ENCODE results near the gene GLDC. TPM values are rescaled to one million over a fixed set of nuclear protein-coding genes. Genes with fewer than 3 reads are reported as not detected.

Gene GLDC
- total RNA-seq, 5 donors from 2014 or later (not counting 1 experiment from before 2014, with no cell fraction given) = 0.21 to 0.79 (median 0.70) TPM

GRCh38 chr9:6686396-6686795, 40.9 kb upstream of the GLDC start:
- Histone ChIP-seq H3K27me3 (replicated peaks in 1 of 2; ENCODE audit: control insufficient read depth in 2 of 2, extremely low read depth in 1 of 2, insufficient read depth in 2 of 2, low read length in 1 of 2) (no peaks in the 10 kb centered on the region), H3K4me1 (ENCODE audit: control insufficient read depth in 1 of 2, extremely low read depth in 1 of 2, insufficient read depth in 2 of 2, low read length in 2 of 2) (peaks cover 8 to 11% of the 10 kb centered on the region in 2 experiments)
- POLR2A ChIA-PET = no interaction called here

GRCh38 chr9:6681957-6682501, 36.5 kb upstream of the GLDC start:
- H3K27ac ChIP-seq (ENCODE audit: low read length) = peak overlapping the region; percentile 98
- 0% methylated on average over 5 of the region's 15 CpGs for WGBS (ENCODE audit: insufficient coverage)
- Mint-ChIP-seq H3K4me1 (peaks cover 19 to 24% (median 24%) of the 10 kb centered on the region in 3 donors), H3K4me3 (peak overlapping the region; percentile 91 to 93 (median 91)), H3K9me3 (no peaks in the 10 kb centered on the region), H3K27ac (peak overlapping the region; percentile 98), H3K27me3 (no peaks in the 10 kb centered on the region), H3K36me3 (no peaks in the 10 kb centered on the region)
- ChIA-PET POLR2A (interaction anchor here (0.6 to 1.9 kb wide), 11 partner anchors 8 to 675 kb away, joined by 3 to 27 read pairs (median 4); partner anchors contain the start of gene KDM4C (in 1 of the 2)), CTCF (interaction anchor here (0.7 to 2.2 kb wide), 7 partner anchors 21 to 484 kb away, joined by 3 to 10 read pairs (median 4); partner anchors contain the start of gene KDM4C (in 1 of the 2))
- H3K4me1 ChIP-seq (ENCODE audit: control insufficient read depth in 1 of 2, extremely low read depth in 1 of 2, insufficient read depth in 2 of 2, low read length in 2 of 2) = peaks cover 15 to 21% of the 10 kb centered on the region in 2 experiments
- peak overlapping the region; percentile 52 to 93 for H3K4me3 ChIP-seq (ENCODE audit: control insufficient read depth in 1 of 2, extremely low read depth in 1 of 2, low read length in 1 of 2)
- DNase-seq = no peak
- no peaks in the 10 kb centered on the region for H3K27me3 ChIP-seq (replicated peaks in 1 of 2; ENCODE audit: control insufficient read depth in 2 of 2, extremely low read depth in 1 of 2, insufficient read depth in 2 of 2, low read length in 1 of 2)
- H3K36me3 ChIP-seq (ENCODE audit: control insufficient read depth in 2 of 2, extremely low read depth in 1 of 2, insufficient read depth in 1 of 2, low read length in 1 of 2) = no peaks in the 10 kb centered on the region
- no peaks in the 10 kb centered on the region for H3K9me3 ChIP-seq
- peak in 1 of 4 experiments; percentile 1 for ATAC-seq (replicated peaks in 1 of 4)

More at GRCh38 chr9:6686396-6686795, 40.9 kb upstream of the GLDC start:
- Histone ChIP-seq H3K9me3 (no peaks in the 10 kb centered on the region), H3K4me3 (ENCODE audit: control insufficient read depth in 1 of 2, extremely low read depth in 1 of 2, low read length in 1 of 2) (no peak overlapping the region), H3K36me3 (ENCODE audit: control insufficient read depth in 2 of 2, extremely low read depth in 1 of 2, insufficient read depth in 1 of 2, low read length in 1 of 2) (no peaks in the 10 kb centered on the region), H3K27ac (ENCODE audit: low read length) (no peak overlapping the region)
- peaks cover 13 to 20% (median 13%) of the 10 kb centered on the region in 3 donors for H3K4me1 Mint-ChIP-seq
- H3K27ac Mint-ChIP-seq = peak overlapping the region in 1 of 2 donors; percentile 8
- H3K9me3 Mint-ChIP-seq = no peaks in the 10 kb centered on the region
- peaks cover 4% of the 10 kb centered on the region for H3K36me3 Mint-ChIP-seq
- 100% methylated on average over 1 of the region's 3 CpGs for WGBS (ENCODE audit: insufficient coverage)
- H3K27me3 Mint-ChIP-seq = no peaks in the 10 kb centered on the region
- CTCF ChIA-PET = interaction anchor here in 1 of 2 donors (1.0 to 1.3 kb wide), 2 partner anchors 17 to 73 kb away, joined by 3 read pairs; no protein-coding TSS in a partner anchor
- no peak overlapping the region for H3K4me3 Mint-ChIP-seq
- DNase-seq = no peak
- no peak for ATAC-seq (replicated peaks in 1 of 4)

- H3K4me3 ChIP-seq (ENCODE audit: control insufficient read depth in 1 of 2, extremely low read depth in 1 of 2, low read length in 1 of 2) = peak overlapping the region; percentile 79 to 93
- under 1% methylated on average over 61 of the region's 72 CpGs for WGBS (ENCODE audit: insufficient coverage)
These were observed 35.8 kb upstream of the GLDC start for GRCh38 chr9:6681147-6681956.

GRCh38 chr9:6680797-6681146, 35.2 kb upstream of the GLDC start:
- H3K27ac Mint-ChIP-seq = peak overlapping the region; percentile 98
- peaks cover 0 to 2% of the 10 kb centered on the region in 2 experiments for H3K27me3 ChIP-seq (replicated peaks in 1 of 2; ENCODE audit: control insufficient read depth in 2 of 2, extremely low read depth in 1 of 2, insufficient read depth in 2 of 2, low read length in 1 of 2)
- H3K36me3 Mint-ChIP-seq = no peaks in the 10 kb centered on the region
- H3K27ac ChIP-seq (ENCODE audit: low read length) = peak overlapping the region; percentile 98
- H3K9me3 Mint-ChIP-seq = no peaks in the 10 kb centered on the region
- ATAC-seq (replicated peaks in 1 of 4) (peak; percentile 38 to 51 (median 44)), DNase-seq (peak in 19 of 35 experiments; percentile 28 to 70 (median 48))
- H3K4me1 Mint-ChIP-seq = peaks cover 18 to 24% (median 19%) of the 10 kb centered on the region in 3 donors
- H3K9me3 ChIP-seq = no peaks in the 10 kb centered on the region
- H3K27me3 Mint-ChIP-seq = no peaks in the 10 kb centered on the region
- ChIA-PET POLR2A (interaction anchor here in 1 of 2 donors (0.6 kb wide), 1 partner anchor 62 kb away, joined by 12 read pairs; no protein-coding TSS in a partner anchor), CTCF (interaction anchor here in 1 of 2 donors (2.2 kb wide), 1 partner anchor 23 kb away, joined by 6 read pairs; no protein-coding TSS in a partner anchor)
- peak overlapping the region; percentile 91 to 93 (median 91) for H3K4me3 Mint-ChIP-seq
- peak overlapping the region; percentile 79 to 93 for H3K4me3 ChIP-seq (ENCODE audit: control insufficient read depth in 1 of 2, extremely low read depth in 1 of 2, low read length in 1 of 2)
- WGBS (ENCODE audit: insufficient coverage) = under 1% methylated on average over 19 of the region's 26 CpGs
- no peaks in the 10 kb centered on the region for H3K36me3 ChIP-seq (ENCODE audit: control insufficient read depth in 2 of 2, extremely low read depth in 1 of 2, insufficient read depth in 1 of 2, low read length in 1 of 2)
- peaks cover 15 to 21% of the 10 kb centered on the region in 2 experiments for H3K4me1 ChIP-seq (ENCODE audit: control insufficient read depth in 1 of 2, extremely low read depth in 1 of 2, insufficient read depth in 2 of 2, low read length in 2 of 2)

More at GRCh38 chr9:6681147-6681956, 35.8 kb upstream of the GLDC start:
- Histone ChIP-seq H3K27me3 (replicated peaks in 1 of 2; ENCODE audit: control insufficient read depth in 2 of 2, extremely low read depth in 1 of 2, insufficient read depth in 2 of 2, low read length in 1 of 2) (no peaks in the 10 kb centered on the region), H3K4me1 (ENCODE audit: control insufficient read depth in 1 of 2, extremely low read depth in 1 of 2, insufficient read depth in 2 of 2, low read length in 2 of 2) (peaks cover 15 to 21% of the 10 kb centered on the region in 2 experiments), H3K27ac (ENCODE audit: low read length) (peak overlapping the region; percentile 98), H3K9me3 (no peaks in the 10 kb centered on the region), H3K36me3 (ENCODE audit: control insufficient read depth in 2 of 2, extremely low read depth in 1 of 2, insufficient read depth in 1 of 2, low read length in 1 of 2) (no peaks in the 10 kb centered on the region)
- Mint-ChIP-seq H3K27ac (peak overlapping the region; percentile 98), H3K4me3 (peak overlapping the region; percentile 91 to 93 (median 91)), H3K27me3 (no peaks in the 10 kb centered on the region), H3K36me3 (no peaks in the 10 kb centered on the region), H3K9me3 (no peaks in the 10 kb centered on the region), H3K4me1 (peaks cover 19 to 24% (median 22%) of the 10 kb centered on the region in 3 donors)
- ChIA-PET POLR2A (interaction anchor here (0.6 to 1.9 kb wide), 12 partner anchors 8 to 675 kb away, joined by 3 to 27 read pairs (median 6); partner anchors contain the start of gene KDM4C (in 1 of the 2)), CTCF (interaction anchor here (0.6 to 2.2 kb wide), 8 partner anchors 22 to 795 kb away, joined by 3 to 10 read pairs (median 4); partner anchors contain the start of gene KDM4C (in 1 of the 2))
- ATAC-seq (replicated peaks in 1 of 4) (peak; percentile 87 to 93 (median 90)), DNase-seq (peak; percentile 79 to 94 (median 88))

- ChIA-PET POLR2A (no interaction called here), CTCF (interaction anchor here in 1 of 2 donors (0.6 kb wide), 1 partner anchor 140 kb away, joined by 4 read pairs; no protein-coding TSS in a partner anchor)
- Mint-ChIP-seq H3K9me3 (no peaks in the 10 kb centered on the region), H3K4me3 (no peak overlapping the region), H3K36me3 (no peaks in the 10 kb centered on the region), H3K27ac (no peak overlapping the region), H3K27me3 (no peaks in the 10 kb centered on the region), H3K4me1 (peaks cover 8 to 13% (median 11%) of the 10 kb centered on the region in 3 donors)
- Histone ChIP-seq H3K36me3 (ENCODE audit: control insufficient read depth in 2 of 2, extremely low read depth in 1 of 2, insufficient read depth in 1 of 2, low read length in 1 of 2) (no peaks in the 10 kb centered on the region), H3K4me1 (ENCODE audit: control insufficient read depth in 1 of 2, extremely low read depth in 1 of 2, insufficient read depth in 2 of 2, low read length in 2 of 2) (peaks cover 14 to 21% of the 10 kb centered on the region in 2 experiments), H3K27me3 (replicated peaks in 1 of 2; ENCODE audit: control insufficient read depth in 2 of 2, extremely low read depth in 1 of 2, insufficient read depth in 2 of 2, low read length in 1 of 2) (peaks cover 0 to 2% of the 10 kb centered on the region in 2 experiments), H3K4me3 (ENCODE audit: control insufficient read depth in 1 of 2, extremely low read depth in 1 of 2, low read length in 1 of 2) (no peak overlapping the region), H3K9me3 (no peaks in the 10 kb centered on the region), H3K27ac (ENCODE audit: low read length) (no peak overlapping the region)
- 100% methylated on average over 2 of the region's 7 CpGs for WGBS (ENCODE audit: insufficient coverage)
- no peak for DNase-seq
- ATAC-seq (replicated peaks in 1 of 4) = no peak
These were observed 32.3 kb upstream of the GLDC start for GRCh38 chr9:6677803-6678202.

All from T-cell (primary cell).